HEK293 (cell line): Measurements from ENCODE around the gene PRUNE2.

Experiments
- CTCF ChIA-PET: fragments of 350-600 bp; formaldehyde crosslinking; extraction: SDS; loops from one replicate; lab custom pipeline; 2021; ENCODE audit warnings: antibody characterized with exemption; lab: Yijun Ruan, JAX
- POLR2A ChIA-PET: fragments of 300-600 bp; formaldehyde crosslinking; extraction: SDS; loops from one replicate; lab custom pipeline; 2020; ENCODE audit warnings: antibody characterized with exemption, inconsistent platforms; lab: Yijun Ruan, JAX
- H3K27ac ChIP-seq: fragments of 200-500 bp; sonication (Bioruptor generic); 2 replicates; pipeline ENCODE4 v1.5.1; 2014; ENCODE audit warnings: low read depth, low read length, control low read depth, inconsistent platforms; ENCODE audit errors: extremely low read depth
- H3K36me3 ChIP-seq, 2 experiments: fragments of 200-500 bp in 1 of 2; sonication (Bioruptor generic) in 1 of 2; 1 replicate in 1 of 2; 2 replicates in 1 of 2; pipeline ENCODE4 v1.5.1; 2014 to 2017; ENCODE audit warnings: inconsistent platforms in 2 of 2, low read length in 2 of 2; ENCODE audit not compliant: control insufficient read depth in 2 of 2, insufficient read depth in 1 of 2
- H3K4me1 ChIP-seq: fragments of 200-500 bp; sonication (Bioruptor generic); 2 replicates; pipeline ENCODE4 v1.5.1; 2014; ENCODE audit warnings: mild to moderate bottlenecking, low read length, inconsistent platforms; ENCODE audit not compliant: control insufficient read depth, insufficient read depth
- H3K4me3 ChIP-seq: 2 replicates; pipeline ENCODE4 v1.5.1; 2011; ENCODE audit warnings: low read depth, mild to moderate bottlenecking, control low read depth, low read length, moderate library complexity
- H3K9me3 ChIP-seq: fragments of 200-500 bp; sonication (Bioruptor generic); 2 replicates; pipeline ENCODE4 v1.5.1; 2014; ENCODE audit warnings: low read depth, low read length, inconsistent platforms; ENCODE audit not compliant: control insufficient read depth, insufficient read depth
- MYNN ChIP-seq: fragments of 450-650 bp; formaldehyde crosslinking; IDR thresholded peaks from 2 replicates; pipeline ENCODE4 v1.5.1; 2016; ENCODE audit warnings: missing biosample characterization, missing genetic modification characterization, borderline replicate concordance
- MZF1 ChIP-seq: fragments of 450-650 bp; formaldehyde crosslinking; IDR thresholded peaks from 2 replicates; pipeline ENCODE4 v1.5.1; 2017; ENCODE audit warnings: missing biosample characterization, missing genetic modification characterization, borderline replicate concordance
- OSR2 ChIP-seq: fragments of 450-650 bp; formaldehyde crosslinking; IDR thresholded peaks from 2 replicates; pipeline ENCODE4 v1.5.1; 2016; ENCODE audit warnings: missing biosample characterization, missing genetic modification characterization
- REPIN1 ChIP-seq: fragments of 450-650 bp; formaldehyde crosslinking; IDR thresholded peaks from 2 replicates; pipeline ENCODE4 v1.5.1; 2017; ENCODE audit warnings: missing biosample characterization, missing genetic modification characterization, low read depth
- ZFP3 ChIP-seq: fragments of 450-650 bp; formaldehyde crosslinking; IDR thresholded peaks from 2 replicates; pipeline ENCODE4 v1.5.1; 2016; ENCODE audit warnings: low read depth, missing biosample characterization, missing genetic modification characterization
- ZNF335 ChIP-seq: fragments of 450-650 bp; formaldehyde crosslinking; conservative IDR thresholded peaks from 2 replicates; pipeline ENCODE4 v1.5.1; 2016; ENCODE audit warnings: missing biosample characterization, missing genetic modification characterization
- ZNF529 ChIP-seq: fragments of 450-650 bp; formaldehyde crosslinking; IDR thresholded peaks from 2 replicates; pipeline ENCODE4 v1.5.1; 2017; ENCODE audit warnings: missing genetic modification characterization, missing biosample characterization; ENCODE audit not compliant: insufficient replicate concordance
- ZNF561 ChIP-seq: fragments of 450-650 bp; IDR thresholded peaks from 2 replicates; pipeline ENCODE4 v1.5.1; 2018; ENCODE audit warnings: missing biosample characterization, missing genetic modification characterization, borderline replicate concordance
- ZNF623 ChIP-seq: fragments of 450-650 bp; formaldehyde crosslinking; IDR thresholded peaks from 2 replicates; pipeline ENCODE4 v1.5.1; 2016; ENCODE audit warnings: missing biosample characterization, missing genetic modification characterization
- ZNF626 ChIP-seq: fragments of 450-650 bp; sonication (Bioruptor Pico); formaldehyde crosslinking; IDR thresholded peaks from 2 replicates; pipeline ENCODE4 v1.5.1; 2018; ENCODE audit warnings: missing biosample characterization, missing genetic modification characterization, inconsistent platforms
- ZNF677 ChIP-seq: fragments of 450-650 bp; IDR thresholded peaks from 2 replicates; pipeline ENCODE4 v1.5.0; 2018; ENCODE audit warnings: missing biosample characterization, mild to moderate bottlenecking, missing genetic modification characterization, moderate library complexity
- ZNF837 ChIP-seq: fragments of 450-650 bp; formaldehyde crosslinking; IDR thresholded peaks from 2 replicates; pipeline ENCODE4 v1.5.1; 2016; ENCODE audit warnings: missing biosample characterization, missing genetic modification characterization
- TF ChIP-seq, protein P1 (sequence below): fragments of 450-650 bp; formaldehyde crosslinking; IDR thresholded peaks from 2 replicates; pipeline ENCODE4 v1.5.1; 2016; ENCODE audit warnings: missing biosample characterization, missing genetic modification characterization
- TF ChIP-seq, protein P2 (sequence below): fragments of 450-650 bp; formaldehyde crosslinking; IDR thresholded peaks from 2 replicates; pipeline ENCODE4 v1.5.1; 2016; ENCODE audit warnings: missing biosample characterization, missing genetic modification characterization
- TF ChIP-seq, protein P3 (sequence below): fragments of 450-650 bp; formaldehyde crosslinking; IDR thresholded peaks from 2 replicates; pipeline ENCODE4 v1.5.1; 2016; ENCODE audit warnings: missing biosample characterization, missing genetic modification characterization

The PRUNE2 gene

DNA sequence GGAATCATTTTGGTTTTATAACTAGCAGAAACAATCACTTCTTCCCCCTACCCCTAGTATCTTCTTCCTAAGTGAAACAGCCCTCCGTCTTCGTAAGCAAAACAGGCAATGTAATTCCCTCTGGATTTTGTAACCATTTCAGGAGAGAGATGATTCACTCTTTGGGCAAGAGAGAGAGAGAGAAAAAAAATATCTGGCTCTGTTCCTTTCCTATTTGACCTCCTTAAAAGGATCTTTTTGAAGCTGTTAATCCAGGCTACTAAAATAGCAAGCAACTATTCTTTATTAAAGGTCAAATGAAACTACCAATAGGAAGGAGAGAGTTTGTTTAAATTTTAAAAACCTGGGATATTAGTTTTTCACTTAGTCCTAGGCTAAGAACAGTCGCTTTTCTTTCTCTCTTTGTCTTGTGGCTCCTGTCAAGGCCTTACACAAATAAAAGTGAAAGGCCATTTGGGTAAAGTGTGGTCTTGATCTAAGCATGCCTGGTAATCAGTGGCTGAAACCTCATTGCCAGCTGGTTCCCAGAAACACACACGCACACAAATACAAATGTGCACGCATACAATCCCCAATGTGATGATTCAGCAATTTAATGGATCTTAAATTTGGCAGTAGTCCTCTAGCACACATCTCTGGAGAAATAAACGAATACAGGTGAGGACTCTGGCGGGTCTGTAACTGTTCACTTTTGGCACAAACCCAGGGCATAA, 70.2 kb downstream of the PRUNE2 start:
- no peaks in the 10 kb centered on the region for H3K36me3 ChIP-seq
- H3K27ac ChIP-seq: no peak overlapping the region
- POLR2A ChIA-PET: no interaction called here
- no peak for TF ChIP-seq ZNF837 (tag by site-specific recombination)
- TF ChIP-seq ZNF677 (tag by site-specific recombination): 0 out of 2 replicates have a peak, but pooled peaks have one; percentile 21
- peak; percentile 25; the same call in 1 of the 2 replicates for TF ChIP-seq MZF1 (tag by site-specific recombination)
- peaks cover 3% of the 10 kb centered on the region; the same call in 1 of the 2 replicates for H3K4me1 ChIP-seq
- H3K9me3 ChIP-seq: no peaks in the 10 kb centered on the region
- CTCF ChIA-PET: interaction anchor here (0.8 kb wide), 1 partner anchor 66 kb away, joined by 3 read pairs; no protein-coding TSS in a partner anchor
- no peak overlapping the region for H3K4me3 ChIP-seq

DNA sequence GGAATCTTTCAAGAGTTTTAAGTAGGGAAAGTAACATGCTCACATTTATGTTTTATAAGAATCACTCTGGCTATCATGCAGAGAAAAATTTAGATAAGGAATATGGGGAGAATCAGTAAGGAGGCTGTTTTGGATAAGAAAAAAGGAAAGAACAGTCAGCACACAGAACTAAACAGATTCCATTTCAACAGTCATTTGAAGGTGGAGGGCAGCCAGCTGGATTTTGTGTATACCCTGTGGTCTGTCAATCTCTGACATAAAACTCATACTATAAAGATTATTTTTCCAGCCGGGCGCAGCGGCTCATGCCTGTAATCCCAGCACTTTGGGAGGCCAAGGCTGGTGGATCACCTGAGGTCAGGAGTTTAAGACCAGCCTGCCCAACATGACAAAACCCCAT, 77.5 kb downstream of the PRUNE2 start:
- Histone ChIP-seq H3K4me3 (no peak overlapping the region), H3K4me1 (no peaks in the 10 kb centered on the region), H3K9me3 (no peaks in the 10 kb centered on the region)
- CTCF ChIA-PET: no interaction called here
- TF ChIP-seq ZFP3 (tag by site-specific recombination) (no peak), ZNF561 (tag by site-specific recombination) (no peak), ZNF623 (tag by site-specific recombination) (no peak), MYNN (tag by site-specific recombination) (no peak), REPIN1 (no peak), ZNF529 (no peak), ZNF626 (no peak), OSR2 (no peak), ZNF335 (tag by site-specific recombination) (no peak)
- TF ChIP-seq, protein P1, sequence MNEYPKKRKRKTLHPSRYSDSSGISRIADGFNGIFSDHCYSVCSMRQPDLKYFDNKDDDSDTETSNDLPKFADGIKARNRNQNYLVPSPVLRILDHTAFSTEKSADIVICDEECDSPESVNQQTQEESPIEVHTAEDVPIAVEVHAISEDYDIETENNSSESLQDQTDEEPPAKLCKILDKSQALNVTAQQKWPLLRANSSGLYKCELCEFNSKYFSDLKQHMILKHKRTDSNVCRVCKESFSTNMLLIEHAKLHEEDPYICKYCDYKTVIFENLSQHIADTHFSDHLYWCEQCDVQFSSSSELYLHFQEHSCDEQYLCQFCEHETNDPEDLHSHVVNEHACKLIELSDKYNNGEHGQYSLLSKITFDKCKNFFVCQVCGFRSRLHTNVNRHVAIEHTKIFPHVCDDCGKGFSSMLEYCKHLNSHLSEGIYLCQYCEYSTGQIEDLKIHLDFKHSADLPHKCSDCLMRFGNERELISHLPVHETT (tag by site-specific recombination): no peak
- TF ChIP-seq, protein P2, sequence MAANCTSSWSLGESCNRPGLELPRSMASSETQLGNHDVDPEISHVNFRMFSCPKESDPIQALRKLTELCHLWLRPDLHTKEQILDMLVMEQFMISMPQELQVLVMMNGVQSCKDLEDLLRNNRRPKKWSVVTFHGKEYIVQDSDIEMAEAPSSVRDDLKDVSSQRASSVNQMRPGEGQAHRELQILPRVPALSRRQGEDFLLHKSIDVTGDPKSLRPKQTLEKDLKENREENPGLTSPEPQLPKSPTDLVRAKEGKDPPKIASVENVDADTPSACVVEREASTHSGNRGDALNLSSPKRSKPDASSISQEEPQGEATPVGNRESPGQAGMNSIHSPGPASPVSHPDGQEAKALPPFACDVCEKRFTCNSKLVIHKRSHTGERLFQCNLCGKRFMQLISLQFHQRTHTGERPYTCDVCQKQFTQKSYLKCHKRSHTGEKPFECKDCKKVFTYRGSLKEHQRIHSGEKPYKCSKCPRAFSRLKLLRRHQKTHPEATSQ: no peak
- TF ChIP-seq, protein P3, sequence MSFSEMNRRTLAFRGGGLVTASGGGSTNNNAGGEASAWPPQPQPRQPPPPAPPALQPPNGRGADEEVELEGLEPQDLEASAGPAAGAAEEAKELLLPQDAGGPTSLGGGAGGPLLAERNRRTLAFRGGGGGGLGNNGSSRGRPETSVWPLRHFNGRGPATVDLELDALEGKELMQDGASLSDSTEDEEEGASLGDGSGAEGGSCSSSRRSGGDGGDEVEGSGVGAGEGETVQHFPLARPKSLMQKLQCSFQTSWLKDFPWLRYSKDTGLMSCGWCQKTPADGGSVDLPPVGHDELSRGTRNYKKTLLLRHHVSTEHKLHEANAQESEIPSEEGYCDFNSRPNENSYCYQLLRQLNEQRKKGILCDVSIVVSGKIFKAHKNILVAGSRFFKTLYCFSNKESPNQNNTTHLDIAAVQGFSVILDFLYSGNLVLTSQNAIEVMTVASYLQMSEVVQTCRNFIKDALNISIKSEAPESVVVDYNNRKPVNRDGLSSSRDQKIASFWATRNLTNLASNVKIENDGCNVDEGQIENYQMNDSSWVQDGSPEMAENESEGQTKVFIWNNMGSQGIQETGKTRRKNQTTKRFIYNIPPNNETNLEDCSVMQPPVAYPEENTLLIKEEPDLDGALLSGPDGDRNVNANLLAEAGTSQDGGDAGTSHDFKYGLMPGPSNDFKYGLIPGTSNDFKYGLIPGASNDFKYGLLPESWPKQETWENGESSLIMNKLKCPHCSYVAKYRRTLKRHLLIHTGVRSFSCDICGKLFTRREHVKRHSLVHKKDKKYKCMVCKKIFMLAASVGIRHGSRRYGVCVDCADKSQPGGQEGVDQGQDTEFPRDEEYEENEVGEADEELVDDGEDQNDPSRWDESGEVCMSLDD (tag by site-specific recombination): no peak
- TF ChIP-seq, all 188 proteins: peak for 0
- no peak overlapping the region for H3K27ac ChIP-seq
- POLR2A ChIA-PET: interaction anchor here (0.6 kb wide), 1 partner anchor 1811 kb away, joined by 3 read pairs; no protein-coding TSS in a partner anchor
- H3K36me3 ChIP-seq: no peaks in the 10 kb centered on the region
